Astrocyte of the cerebellum (primary cell): ENCODE measurements around the gene NEO1.

Experiments
- DNase-seq: peaks from one replicate; pipeline ENCODE4 v3.0.0-alpha.2; 2011; ENCODE audit warnings: low read depth
- H3K4me3 ChIP-seq: 2 replicates; pipeline ENCODE4 v1.5.1; 2011; ENCODE audit warnings: mild to moderate bottlenecking, low read depth, low read length, moderate library complexity
- CTCF ChIP-seq: IDR thresholded peaks from 2 replicates; pipeline ENCODE4 v1.5.1; 2012; ENCODE audit warnings: low read length, low read depth, moderate library complexity, mild to moderate bottlenecking; ENCODE audit errors: missing control alignments
- in situ Hi-C: cut with HindIII; loops from 2 replicates; pipeline ENCODE4 v1.10.0; 2017; ENCODE audit warnings: low sequenced_read_pairs

The NEO1 gene

GRCh38 chr15:73038220-73038619, 14.0 kb upstream of the NEO1 start:
- TF ChIP-seq CTCF, result no peak
- no peak overlapping the region for H3K4me3 ChIP-seq
- in situ Hi-C loops, result no loop called here
- DNase-seq, result no peak

DNA sequence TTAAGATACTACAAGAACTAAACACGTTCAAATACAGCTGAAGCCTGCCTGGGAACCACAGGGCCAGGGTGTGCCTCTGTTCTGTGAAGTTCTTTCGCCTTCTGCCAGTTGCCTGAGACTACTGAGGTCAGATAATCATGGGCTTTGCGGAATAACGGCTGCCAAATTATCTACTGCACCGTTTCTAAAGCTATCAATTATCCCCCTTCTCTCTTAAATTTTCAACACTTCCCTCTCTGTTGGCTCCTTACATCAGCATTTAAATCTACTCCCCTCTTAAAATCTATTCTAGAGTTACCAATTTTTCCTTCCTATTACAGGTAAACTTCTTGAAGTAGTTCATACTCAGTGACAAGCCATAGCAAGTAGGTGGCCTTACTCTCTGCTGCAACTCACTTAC, 6.2 kb upstream of the NEO1 start:
- TF ChIP-seq CTCF, result no peak
- in situ Hi-C loops, result no loop called here

GRCh38 chr15:73047882-73048281, 4.4 kb upstream of the NEO1 start:
- no peak overlapping the region for H3K4me3 ChIP-seq
- in situ Hi-C loops, result no loop called here
- TF ChIP-seq CTCF, result no peak
- DNase-seq, result no peak

More for the DNA sequence above, 6.2 kb upstream of the NEO1 start:
- no peak overlapping the region for H3K4me3 ChIP-seq
- no peak for DNase-seq

DNA sequence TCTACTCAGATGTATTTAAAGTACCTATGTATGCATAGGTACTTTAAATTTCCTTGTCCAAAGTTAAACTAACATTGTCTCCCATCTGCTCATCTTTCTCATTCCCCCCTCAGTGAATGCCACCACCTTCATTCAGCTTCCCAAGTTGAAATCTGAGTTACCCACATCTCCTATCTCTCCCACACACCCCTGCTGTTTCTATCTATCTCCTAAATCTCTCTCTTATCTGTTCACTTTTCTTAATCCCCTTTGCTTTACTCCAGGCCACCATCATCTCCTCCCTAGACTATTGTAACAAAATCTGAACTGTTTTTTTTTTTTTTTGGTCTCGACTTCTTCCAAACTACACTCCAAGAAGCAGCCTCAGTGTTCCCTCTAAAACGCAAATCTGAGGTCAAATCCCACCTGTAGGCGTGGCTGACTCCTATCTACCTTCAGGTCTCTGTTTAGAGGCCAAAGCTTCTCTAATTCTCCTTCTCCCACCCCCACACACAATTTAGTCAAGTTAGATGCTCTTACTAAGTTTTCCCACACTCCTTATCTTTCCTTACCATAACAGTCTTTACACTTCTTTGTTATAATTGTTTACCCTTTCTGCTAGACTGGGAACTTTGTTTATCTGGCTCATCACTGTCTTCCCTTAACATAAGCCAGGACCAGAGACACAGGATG, 3.5 kb upstream of the NEO1 start:
- DNase-seq, result no peak
- in situ Hi-C loops, result no loop called here
- no peak for TF ChIP-seq CTCF
- no peak overlapping the region for H3K4me3 ChIP-seq

DNA sequence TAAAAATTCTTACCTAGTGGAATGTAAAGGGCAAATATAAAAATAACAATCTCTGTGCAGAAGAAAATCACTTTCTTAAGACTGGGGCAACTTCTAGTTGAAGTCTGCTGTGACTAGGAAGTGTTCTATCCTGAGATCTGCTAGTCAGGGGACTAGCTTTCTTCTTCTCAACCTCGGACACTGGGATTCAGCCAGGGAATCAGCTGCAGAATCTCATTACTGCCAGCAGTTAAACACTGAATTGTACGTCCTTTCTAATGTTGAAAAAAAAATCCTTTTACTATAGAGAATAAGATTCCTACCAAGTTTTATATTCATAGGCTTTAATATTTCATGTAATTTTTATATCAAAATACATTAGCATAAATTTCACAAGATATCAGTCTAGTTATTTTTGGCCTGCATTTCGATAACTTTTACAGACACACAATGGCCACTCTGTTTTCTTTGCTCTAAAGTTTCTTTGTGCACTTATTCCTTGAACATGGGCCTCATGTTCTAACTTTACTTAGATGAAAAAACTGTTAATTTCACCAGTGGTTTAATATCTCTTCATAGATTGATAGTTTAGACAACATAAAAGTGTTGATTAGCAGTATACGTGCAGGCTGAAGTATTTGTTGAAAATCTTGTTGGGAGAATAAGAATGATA, 2.6 kb upstream of the NEO1 start:
- no peak for TF ChIP-seq CTCF
- H3K4me3 ChIP-seq, result no peak overlapping the region
- DNase-seq, result no peak
- in situ Hi-C loops, result no loop called here

- in situ Hi-C loops, result no loop called here
- TF ChIP-seq CTCF, result no peak
Observed at GRCh38 chr15:73050561-73051295, 1.5 kb upstream of the NEO1 start.

More at GRCh38 chr15:73050561-73051295, 1.5 kb upstream of the NEO1 start:
- H3K4me3 ChIP-seq, result peak overlapping the region; percentile 71
- DNase-seq, result no peak
